AML-193 (cell line): ENCODE measurements around the gene ATOH1.
A peak's percentile ranks its signal among the peaks of the same experiment; 100 is the strongest.

Experiments
- DNase-seq, 2 experiments: peaks; one replicate each; lab custom pipeline; 2025; lab: John Stamatoyannopoulos, UW

Gene ATOH1, protein sequence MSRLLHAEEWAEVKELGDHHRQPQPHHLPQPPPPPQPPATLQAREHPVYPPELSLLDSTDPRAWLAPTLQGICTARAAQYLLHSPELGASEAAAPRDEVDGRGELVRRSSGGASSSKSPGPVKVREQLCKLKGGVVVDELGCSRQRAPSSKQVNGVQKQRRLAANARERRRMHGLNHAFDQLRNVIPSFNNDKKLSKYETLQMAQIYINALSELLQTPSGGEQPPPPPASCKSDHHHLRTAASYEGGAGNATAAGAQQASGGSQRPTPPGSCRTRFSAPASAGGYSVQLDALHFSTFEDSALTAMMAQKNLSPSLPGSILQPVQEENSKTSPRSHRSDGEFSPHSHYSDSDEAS

DNA sequence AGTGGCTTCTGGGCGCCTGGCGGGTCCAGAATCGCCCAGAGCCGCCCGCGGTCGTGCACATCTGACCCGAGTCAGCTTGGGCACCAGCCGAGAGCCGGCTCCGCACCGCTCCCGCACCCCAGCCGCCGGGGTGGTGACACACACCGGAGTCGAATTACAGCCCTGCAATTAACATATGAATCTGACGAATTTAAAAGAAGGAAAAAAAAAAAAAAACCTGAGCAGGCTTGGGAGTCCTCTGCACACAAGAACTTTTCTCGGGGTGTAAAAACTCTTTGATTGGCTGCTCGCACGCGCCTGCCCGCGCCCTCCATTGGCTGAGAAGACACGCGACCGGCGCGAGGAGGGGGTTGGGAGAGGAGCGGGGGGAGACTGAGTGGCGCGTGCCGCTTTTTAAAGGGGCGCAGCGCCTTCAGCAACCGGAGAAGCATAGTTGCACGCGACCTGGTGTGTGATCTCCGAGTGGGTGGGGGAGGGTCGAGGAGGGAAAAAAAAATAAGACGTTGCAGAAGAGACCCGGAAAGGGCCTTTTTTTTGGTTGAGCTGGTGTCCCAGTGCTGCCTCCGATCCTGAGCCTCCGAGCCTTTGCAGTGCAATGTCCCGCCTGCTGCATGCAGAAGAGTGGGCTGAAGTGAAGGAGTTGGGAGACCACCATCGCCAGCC, at the start of gene ATOH1:
TSS of gene ATOH1 (plus strand) at position 422 of the 663 bp plus-strand sequence. CDS start at position 596, 174 bp downstream.
- DNase-seq: no peak

DNA sequence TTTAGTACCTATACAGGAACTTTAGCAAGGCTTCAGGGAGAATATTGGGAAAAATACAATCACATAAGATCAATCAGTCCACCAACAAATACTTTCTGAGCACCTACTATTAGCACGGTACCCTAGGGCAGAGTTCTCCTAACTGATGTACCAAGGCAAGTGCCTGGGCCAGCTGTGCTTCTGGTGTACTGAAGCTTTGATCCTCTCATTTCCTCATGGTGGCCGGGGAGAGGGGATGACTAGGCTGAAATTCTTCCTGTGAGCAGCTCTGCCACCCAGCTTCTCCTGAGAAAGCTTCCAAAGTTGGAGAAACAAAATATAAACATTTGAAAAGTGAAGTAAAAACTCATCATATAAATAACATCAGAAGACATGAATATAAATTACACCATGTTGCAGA, 49.3 kb upstream of the ATOH1 start:
- no peak for DNase-seq

DNA sequence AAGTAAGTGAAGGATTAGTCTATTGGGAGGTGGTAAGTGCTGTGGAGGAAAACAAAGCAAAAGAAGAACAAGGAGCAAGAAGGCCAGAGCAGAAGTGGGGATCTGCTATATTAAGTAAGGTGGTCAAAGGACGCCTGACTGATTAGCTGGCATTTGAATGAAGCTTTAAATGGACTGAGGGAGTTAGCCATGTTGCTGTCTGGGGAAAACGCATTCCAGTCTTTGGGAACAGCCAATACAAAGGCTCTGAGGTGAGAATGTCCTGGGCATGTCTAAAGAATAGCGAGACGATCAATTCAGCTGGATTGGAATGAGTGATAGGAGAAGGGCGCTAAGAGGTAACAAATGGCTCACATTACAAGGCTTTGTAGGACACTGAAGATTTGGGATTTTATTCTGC, 48.5 kb upstream of the ATOH1 start:
- DNase-seq: no peak

DNA sequence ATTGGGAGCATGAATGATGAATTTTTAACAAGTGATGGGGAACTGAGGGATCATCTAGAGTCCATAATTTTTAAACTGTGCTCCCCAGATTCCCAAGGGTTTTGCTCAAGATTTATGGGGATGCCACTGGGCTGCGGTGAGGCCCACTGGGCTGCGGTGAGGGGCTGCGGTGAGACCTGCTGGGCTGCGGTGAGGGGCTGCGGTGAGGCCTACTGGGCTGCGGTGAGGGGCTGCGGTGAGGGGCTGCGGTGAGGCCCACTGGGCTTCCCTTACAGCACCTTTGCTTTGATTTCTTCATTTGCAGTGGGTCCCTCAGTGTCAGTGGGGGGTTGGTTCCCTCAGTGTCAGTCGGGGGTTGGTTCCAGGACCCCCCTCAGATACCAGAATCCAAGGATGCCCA, 47.4 kb upstream of the ATOH1 start:
- no peak for DNase-seq

DNA sequence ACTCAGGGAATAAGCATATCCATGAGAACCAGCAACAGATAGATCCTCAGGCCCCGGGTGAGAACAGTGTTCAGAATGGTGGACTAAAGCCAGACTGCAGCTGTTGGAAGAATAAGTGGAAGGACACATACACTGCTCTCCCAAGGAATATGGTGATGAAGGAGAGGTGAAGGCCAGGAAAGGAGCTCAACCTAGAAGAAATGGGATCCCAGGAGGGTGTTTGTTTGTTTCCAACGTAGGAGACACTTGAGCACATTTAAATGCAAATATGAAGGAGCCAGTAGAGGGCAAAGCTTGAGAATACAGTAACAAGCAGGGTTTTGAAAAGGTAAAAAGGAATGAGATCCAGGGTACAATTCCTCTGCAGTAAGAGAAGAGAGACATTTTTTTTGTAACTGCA, 42.4 kb upstream of the ATOH1 start:
- DNase-seq: no peak

DNA sequence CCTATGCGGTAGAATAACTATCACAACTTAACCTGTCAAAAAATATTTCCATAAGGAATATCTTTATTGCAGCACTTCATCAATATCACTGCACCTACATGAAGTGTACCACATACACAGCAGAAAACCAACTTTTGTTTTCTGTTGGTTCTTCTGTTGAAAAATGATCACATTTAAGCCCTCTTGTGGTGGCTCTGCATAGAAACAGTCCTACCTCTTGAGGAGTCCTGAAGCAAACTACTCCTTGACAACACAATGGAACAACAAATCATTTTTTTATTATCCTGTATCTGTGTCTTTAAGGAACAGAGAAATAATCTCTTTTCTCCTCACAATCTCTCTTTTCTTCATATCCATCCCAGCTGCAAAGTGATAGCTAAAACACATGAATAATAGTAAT, 39.8 kb upstream of the ATOH1 start:
- DNase-seq: peak in 1 of 2 experiments; percentile 4

DNA sequence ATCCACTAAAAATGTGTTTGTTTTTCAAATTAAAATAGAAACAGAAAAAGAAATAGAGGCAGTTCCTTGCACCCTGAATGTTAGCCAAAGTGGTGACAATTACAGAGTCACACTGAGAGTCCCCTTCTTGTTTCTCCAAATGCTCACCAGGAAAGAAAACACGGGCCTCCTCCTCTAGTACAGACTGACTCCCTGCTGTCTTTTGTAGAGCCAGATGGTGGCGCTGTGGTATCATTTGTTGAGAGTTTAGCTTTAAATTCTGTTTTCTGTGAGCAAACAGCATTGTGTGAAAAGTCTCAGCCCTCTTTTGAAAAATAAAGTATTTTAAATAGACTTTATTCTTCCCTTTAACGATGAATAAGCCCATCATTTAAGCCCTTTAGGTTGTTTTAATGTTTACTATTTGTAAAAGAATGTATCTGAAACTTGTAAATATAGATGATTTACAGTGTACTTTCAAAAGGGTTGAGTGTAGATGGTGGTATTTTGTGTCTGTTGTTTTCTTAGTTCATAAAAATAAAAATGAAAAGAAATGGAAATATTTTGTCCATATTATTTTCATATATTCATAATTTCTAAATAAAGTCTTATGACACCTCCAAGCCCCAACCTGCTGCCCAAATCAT, 36.9 kb upstream of the ATOH1 start:
- peak; percentile 50 to 55 for DNase-seq

DNA sequence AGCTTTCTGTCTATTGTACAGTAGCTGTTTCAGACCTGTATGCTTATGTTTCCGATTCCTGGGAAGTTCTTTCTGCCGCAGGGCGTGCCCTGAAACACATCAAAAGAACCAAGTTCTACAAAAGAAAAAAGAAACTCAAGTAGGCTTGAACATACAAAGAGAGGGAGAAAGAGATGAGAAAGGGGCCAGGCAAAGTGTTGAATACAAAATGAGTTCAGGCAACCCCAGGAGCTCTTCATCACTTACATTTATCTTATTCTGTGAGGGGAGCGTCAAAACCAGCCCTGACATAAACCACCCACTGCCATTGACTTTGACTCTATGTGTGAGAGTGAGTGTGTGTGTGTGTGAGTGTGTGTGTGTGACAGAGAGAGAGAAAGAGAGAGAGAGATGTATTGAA, 26.5 kb upstream of the ATOH1 start:
- no peak for DNase-seq

DNA sequence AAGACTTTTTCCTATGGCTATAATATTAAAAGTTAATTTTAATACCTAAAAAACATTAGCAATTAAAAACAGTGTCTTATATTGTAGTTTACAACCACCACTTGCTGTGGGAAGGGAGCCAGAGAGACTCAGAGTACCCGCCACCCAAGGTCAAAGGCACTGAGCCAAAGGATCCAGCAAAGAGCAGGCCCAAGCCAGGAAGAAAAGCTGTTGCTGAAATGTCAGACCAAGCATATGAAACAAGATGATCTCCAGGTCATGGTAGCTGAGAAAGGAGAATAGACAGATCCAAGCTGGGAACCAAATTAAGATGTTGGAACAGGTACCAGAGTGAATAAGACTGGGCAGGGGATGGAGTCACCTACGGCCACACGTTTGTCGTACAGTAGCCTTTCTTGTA, 18.8 kb upstream of the ATOH1 start:
- no peak for DNase-seq

DNA sequence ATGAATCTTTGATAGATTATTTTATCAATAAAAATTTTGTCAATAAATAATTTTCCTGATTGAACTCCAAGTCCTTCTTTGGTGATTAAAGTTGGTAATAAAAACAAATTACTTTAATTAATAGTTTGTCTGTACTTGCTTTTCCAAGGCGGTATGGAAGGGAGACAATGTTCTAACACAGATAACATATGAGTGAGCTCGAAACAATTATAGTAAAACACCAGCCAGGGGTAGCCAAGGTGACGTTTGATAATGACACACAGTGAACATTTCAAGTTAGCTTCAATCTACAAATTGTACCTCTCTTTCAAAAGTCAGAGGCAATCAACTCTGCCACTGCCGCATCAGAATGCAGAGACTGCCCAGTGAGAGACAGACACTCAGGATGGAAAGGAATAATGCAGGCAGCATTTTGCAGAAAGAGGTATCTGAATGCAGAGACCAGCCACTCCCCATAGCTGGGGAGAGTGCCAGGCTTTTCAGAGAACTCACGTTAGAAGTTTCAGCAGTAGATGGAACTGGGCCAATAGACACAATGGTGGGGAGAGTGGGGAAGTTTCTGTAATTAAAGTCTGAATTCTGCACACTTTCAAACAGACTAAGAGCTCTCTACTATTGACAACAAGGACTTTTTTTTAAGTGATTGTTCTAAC, 18.1 kb upstream of the ATOH1 start:
- no peak for DNase-seq

DNA sequence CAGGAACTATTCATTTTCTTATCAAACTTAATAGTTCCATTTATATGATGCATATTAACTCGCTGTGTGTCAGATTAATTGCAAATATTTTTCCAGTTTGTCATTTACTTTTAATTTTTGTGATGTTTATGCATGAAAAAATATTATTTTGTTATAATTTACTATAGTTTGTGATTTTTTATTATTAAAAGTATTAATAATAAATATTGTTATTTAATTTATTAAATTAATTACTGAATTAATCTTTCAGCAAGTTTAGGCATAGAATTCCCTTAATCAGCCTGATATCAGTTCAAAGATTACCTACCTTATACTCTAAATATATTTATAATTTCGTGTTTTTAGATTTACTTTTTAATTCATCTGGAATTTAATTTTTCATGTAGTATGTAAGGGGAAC, 15.5 kb upstream of the ATOH1 start:
- no peak for DNase-seq

DNA sequence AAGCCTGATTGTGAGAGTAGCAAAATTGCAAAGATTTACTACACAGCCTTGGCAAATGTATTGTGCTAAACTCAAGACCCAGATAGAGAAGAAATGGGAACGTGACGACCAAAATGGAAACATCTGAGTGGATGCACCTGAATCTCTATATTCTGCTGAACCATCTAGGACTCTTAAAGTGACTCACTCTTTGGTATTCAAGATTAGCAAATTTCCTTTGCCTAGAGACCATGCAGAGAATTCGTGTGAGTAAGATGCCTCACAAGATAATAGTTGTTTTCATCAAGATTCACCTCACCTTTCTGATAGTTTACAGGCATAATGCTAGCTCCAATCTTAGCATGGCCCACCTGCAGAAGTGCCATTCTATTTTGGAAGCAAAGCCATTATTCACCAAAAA, 14.4 kb upstream of the ATOH1 start:
- DNase-seq: no peak

DNA sequence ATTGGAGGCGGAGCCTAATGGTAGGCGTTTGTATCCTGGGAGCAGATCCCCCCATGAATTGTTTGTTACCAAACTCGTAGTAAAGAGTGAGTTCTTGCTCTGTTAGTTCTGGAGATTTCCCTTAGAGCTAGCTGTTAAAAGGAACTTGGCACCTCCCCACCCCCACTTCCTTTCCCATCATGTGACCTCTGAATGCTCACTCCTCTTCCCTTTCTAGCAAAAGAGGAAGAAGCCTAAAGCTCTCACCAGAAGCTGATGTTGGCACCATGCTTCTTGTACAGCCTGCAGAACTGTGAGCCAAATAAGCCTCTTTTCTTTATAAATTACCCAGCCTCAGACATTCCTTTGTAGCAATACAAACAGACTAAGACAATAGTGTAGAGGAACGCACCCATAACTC, 13.8 kb upstream of the ATOH1 start:
- DNase-seq: peak; percentile 87 to 90

DNA sequence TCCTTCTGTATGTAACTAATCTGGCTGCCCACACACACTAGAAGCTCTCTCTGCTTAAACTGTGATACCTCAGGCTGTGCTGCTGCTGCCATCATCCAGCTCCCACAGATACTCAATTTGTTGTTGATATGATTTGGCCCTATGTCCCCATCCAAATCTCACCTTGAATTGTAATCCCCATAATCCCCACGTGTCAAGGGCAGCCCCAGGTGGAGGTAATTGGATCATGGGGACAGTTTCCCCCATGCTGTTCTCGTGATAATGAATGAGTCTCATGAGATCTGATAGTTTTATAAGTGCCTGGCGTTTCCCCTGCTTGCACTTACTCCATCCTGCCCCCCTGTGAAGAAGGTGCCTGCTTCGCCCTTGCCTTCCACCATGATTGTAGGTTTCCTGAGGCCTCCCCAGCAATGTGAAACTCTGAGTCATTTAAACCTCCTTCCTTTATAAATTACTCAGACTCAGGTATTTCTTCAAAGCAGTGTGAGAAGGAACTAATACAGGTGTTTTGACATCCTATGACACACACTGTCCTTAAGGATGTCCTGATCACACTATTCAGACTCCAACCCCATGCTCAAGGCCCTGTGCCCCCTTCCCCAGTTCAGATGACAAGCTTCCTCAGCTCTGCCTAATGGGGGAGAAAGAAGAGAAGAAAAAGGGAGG, 2.9 kb upstream of the ATOH1 start:
- no peak for DNase-seq

DNA sequence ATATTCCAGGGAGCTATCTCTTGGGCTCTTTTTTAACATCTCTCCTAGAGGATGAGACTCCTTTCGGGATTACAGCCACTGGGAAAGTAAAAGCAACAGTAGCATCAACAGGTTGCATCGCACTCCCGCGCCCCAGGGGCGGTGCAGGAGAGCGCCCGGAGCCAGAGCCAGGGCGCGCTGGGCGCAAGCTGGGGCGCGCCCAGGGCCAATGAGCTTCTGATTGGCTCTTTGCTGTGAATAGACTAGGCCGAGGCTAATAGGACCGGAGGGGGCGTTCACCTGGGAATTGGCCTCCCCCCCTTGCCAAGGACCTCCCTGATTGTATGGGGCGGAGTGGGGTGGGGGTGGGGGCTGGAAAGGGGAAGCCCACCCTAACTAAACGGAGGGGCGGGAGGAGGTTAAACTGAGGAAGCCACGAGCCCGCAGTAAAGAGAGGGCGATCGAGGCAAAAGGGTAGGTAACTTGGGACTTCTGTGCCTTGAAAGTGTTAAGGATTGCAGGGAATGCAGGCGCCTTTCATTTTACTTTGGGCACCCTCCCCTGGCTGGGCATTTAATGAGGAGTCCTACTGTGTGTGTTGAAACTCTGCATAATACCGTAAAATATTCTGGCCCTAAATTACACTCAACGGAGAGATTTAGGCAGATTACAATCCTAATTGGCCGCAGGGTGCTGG, 1.1 kb upstream of the ATOH1 start:
- no peak for DNase-seq

DNA sequence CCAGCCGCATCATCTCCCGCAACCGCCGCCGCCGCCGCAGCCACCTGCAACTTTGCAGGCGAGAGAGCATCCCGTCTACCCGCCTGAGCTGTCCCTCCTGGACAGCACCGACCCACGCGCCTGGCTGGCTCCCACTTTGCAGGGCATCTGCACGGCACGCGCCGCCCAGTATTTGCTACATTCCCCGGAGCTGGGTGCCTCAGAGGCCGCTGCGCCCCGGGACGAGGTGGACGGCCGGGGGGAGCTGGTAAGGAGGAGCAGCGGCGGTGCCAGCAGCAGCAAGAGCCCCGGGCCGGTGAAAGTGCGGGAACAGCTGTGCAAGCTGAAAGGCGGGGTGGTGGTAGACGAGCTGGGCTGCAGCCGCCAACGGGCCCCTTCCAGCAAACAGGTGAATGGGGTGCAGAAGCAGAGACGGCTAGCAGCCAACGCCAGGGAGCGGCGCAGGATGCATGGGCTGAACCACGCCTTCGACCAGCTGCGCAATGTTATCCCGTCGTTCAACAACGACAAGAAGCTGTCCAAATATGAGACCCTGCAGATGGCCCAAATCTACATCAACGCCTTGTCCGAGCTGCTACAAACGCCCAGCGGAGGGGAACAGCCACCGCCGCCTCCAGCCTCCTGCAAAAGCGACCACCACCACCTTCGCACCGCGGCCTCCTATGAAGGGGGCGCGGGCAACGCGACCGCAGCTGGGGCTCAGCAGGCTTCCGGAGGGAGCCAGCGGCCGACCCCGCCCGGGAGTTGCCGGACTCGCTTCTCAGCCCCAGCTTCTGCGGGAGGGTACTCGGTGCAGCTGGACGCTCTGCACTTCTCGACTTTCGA, 654 bp downstream of the ATOH1 start:
- DNase-seq: no peak

DNA sequence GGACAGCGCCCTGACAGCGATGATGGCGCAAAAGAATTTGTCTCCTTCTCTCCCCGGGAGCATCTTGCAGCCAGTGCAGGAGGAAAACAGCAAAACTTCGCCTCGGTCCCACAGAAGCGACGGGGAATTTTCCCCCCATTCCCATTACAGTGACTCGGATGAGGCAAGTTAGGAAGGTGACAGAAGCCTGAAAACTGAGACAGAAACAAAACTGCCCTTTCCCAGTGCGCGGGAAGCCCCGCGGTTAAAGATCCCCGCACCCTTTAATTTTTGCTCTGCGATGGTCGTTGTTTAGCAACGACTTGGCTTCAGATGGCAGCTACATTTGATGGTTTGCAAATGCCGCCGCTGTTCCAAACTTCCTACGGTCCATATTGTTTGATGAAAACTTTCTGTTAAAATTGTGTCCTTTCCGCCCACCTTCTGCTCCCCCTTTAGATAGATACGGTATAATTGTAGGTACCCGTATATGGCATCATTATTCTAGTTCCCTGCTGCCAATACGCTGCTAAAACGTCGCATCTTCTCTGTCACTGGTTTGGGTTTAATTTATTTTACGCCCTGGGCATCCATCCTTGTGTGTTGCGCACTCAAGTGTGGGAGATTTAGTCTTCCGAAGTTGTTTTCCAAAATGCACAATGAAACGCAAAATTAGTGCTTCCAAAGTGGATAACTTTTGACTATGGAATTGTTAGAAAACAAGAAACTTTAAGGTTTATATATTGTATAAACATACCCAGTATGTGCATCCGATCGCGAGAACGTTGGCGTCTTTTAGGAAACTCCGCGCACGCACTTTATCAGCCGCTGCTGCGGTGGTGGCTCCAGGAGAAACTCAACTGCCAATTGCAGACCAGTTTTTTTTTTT, 1.5 kb downstream of the ATOH1 start:
- DNase-seq: no peak

DNA sequence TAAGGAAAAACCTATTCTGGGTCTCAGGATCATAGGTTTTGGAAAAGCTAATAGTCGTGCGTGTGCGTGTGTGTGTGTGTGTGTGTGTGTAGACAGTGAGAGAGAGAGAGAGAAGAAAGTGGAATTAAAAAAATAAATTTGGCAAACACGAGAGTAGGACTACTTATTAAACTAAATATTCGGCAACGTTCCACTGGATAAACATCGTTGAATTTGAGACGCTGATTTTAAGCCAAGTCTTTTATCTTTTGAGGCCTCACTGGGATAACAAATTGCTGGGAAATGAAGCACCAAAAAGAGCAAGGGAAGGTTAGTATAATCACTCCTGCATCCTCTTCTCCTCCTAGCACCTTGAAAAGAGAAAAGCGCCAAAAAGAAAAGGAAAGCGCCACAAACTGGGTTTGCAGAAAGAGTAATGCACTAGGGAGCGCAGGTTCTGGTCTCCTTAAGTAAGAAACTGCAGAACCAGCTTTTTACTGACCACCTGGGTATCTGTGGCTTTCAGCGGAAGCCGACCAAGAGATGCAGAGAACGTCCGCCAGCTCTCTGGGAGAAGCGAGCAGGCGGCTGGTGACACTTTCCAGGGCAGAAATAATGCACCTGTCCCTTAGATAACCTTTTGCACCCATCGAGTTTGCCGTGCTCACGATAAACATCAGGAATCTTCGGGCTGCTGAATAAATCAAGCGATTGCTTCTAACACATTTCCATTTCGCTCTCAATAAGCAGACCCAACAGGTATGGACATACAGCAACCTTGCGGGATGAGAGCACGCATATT, 3.4 kb downstream of the ATOH1 start:
- DNase-seq: no peak
